ENCODE measurements around the gene UTS2. TPM values are rescaled to one million over a fixed set of nuclear protein-coding genes. Genes with fewer than 3 reads are reported as not detected.

The UTS2 gene
- total RNA-seq, 6 experiments from 2014 or later, result not detected

DNA sequence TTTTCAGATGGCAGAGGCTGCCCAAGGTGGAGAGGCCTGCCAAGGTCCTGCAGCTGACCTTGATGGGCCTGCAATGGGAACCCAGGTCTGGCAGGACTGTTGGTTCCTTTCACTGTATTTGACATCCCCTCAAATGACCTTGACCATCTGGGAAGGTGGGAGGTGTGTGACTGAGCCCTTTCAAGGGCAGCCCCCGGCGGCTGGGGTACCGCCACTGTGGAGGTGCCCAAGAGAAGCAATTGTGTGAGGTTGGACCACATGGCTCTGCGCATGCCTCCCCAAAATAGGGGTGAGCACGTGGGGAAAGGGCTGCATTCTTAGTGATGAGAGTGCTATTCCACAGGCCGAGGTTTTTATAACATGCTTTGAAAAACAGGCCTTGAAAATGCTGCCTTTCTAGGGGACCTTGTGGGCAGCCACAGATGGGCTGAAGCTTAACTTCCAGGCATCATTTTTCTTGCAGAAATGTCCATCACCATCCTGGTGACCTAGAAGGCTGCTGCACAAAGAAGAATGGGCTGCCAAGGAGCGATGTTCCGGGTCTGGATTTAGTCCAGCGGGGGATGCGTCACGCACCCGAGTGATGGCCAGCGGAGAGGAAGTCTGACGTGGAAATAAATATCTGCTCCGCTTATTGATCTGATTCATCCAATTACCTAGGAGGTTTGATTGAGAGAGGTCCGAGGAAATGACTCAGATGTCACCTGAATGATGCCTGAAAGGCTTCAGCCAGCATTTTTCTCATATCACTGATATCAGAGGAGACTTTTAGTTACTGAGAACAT, 16.5 kb upstream of the UTS2 start:
- no peaks in the 10 kb centered on the region for H3K36me3 Mint-ChIP-seq (ENCODE audit: low read depth)
- TF ChIP-seq, protein P1, sequence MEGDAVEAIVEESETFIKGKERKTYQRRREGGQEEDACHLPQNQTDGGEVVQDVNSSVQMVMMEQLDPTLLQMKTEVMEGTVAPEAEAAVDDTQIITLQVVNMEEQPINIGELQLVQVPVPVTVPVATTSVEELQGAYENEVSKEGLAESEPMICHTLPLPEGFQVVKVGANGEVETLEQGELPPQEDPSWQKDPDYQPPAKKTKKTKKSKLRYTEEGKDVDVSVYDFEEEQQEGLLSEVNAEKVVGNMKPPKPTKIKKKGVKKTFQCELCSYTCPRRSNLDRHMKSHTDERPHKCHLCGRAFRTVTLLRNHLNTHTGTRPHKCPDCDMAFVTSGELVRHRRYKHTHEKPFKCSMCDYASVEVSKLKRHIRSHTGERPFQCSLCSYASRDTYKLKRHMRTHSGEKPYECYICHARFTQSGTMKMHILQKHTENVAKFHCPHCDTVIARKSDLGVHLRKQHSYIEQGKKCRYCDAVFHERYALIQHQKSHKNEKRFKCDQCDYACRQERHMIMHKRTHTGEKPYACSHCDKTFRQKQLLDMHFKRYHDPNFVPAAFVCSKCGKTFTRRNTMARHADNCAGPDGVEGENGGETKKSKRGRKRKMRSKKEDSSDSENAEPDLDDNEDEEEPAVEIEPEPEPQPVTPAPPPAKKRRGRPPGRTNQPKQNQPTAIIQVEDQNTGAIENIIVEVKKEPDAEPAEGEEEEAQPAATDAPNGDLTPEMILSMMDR (IDR thresholded peaks at IDR 0.05), result no peak
- no peaks in the 10 kb centered on the region for H3K4me1 Mint-ChIP-seq (ENCODE audit: low read depth)
- H3K9me3 Mint-ChIP-seq, result no peaks in the 10 kb centered on the region
- H3K27ac Mint-ChIP-seq, result no peak overlapping the region
- peaks cover 18% of the 10 kb centered on the region for H3K27me3 Mint-ChIP-seq (ENCODE audit: insufficient read depth)
- DNase-seq, result no peak
- no peak overlapping the region for H3K4me3 Mint-ChIP-seq

DNA sequence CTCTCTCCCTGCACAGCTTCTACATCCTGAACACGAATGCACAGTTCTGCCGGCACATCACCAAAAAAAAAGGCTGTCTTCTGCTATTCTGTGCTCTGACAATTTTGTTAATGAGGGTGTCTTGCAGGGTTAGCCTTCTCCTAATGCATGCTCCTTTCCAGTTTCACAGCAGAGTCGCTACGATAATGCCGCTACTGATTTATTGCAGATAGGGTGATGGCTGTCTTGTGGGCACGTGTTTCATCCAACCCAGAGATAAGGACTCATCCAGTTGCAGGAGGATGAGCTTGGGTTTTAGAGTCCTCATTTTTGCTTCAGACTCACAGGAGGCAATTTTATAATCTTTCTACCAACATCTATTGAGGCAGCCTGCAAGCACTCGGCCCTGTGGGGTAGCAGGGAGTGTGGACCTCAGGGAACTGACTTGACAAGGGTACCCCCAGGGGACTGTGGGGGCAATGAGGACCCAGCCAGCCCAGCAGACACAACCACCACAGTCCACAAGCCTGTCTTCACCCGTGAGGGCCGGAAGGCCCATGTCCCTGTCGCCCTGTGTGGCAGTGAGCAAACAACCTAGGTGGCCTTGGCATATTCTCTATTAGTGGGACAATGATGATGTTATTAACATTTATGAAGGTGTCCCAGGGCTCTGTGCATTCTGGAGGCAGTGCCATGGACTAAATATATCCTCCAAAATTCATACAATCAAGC, 15.4 kb upstream of the UTS2 start:
- Mint-ChIP-seq H3K36me3 (ENCODE audit: low read depth) (no peaks in the 10 kb centered on the region), H3K4me3 (no peak overlapping the region), H3K4me1 (ENCODE audit: low read depth) (no peaks in the 10 kb centered on the region), H3K9me3 (no peaks in the 10 kb centered on the region), H3K27me3 (ENCODE audit: insufficient read depth) (peaks cover 20% of the 10 kb centered on the region), H3K27ac (no peak overlapping the region)
- TF ChIP-seq, protein P1 (IDR thresholded peaks at IDR 0.05), result no peak
- no peak for DNase-seq

DNA sequence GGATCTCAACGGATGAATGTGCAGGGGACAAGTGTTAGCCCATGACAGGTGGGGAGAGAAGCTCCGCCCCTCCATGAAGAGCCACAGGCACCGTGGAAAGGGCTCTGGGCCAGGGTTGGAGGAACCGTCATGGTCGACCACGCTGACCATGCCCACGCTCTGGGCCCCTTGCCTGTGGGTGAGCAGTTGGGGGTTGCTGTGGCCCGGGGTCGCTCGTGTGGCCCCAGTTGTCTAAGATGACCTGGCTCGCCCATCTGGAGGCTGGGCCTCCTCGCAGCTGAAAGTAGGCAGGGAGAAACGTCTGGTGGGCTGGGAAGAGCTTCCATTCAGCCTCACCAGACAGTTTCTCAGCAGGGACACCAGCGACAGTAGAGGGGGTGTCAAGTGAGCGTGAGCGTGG, 13.1 kb upstream of the UTS2 start:
- TF ChIP-seq, protein P1 (IDR thresholded peaks at IDR 0.05), result no peak
- no peaks in the 10 kb centered on the region for H3K36me3 Mint-ChIP-seq (ENCODE audit: low read depth)
- no peaks in the 10 kb centered on the region for H3K4me1 Mint-ChIP-seq (ENCODE audit: low read depth)
- H3K9me3 Mint-ChIP-seq, result no peaks in the 10 kb centered on the region
- H3K27ac Mint-ChIP-seq, result no peak overlapping the region
- no peak for DNase-seq
- peaks cover 19% of the 10 kb centered on the region for H3K27me3 Mint-ChIP-seq (ENCODE audit: insufficient read depth)
- no peak overlapping the region for H3K4me3 Mint-ChIP-seq

DNA sequence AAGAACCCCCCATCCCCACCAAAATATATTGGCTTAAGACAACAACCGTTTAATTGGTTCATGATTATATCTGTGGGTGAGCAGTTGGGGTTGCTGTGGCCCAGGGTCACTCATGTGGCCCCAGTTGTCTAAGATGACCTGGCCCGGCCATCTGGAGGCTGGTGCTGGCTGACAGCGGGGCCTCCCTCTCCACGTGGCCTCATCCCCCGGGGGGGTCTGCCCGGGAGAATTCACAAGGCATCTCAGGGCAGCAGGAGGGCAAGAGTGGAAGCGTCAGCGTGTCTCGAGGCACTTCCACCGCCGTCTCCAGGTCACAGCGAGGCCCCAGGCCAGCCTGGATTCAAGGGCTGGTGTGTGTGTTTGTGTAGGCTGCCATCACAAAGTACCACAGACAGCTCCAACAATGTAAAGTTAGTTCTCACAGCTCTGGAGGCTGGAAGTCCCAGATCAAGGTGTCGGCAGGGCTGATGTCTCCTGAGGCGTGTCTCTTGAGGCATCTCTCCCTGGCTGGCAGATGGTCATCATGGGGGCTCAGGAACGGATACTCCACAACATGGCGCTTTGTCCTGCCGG, 11.0 kb upstream of the UTS2 start:
- no peak overlapping the region for H3K4me3 Mint-ChIP-seq
- H3K36me3 Mint-ChIP-seq (ENCODE audit: low read depth), result no peaks in the 10 kb centered on the region
- H3K27ac Mint-ChIP-seq, result no peak overlapping the region
- H3K4me1 Mint-ChIP-seq (ENCODE audit: low read depth), result no peaks in the 10 kb centered on the region
- H3K27me3 Mint-ChIP-seq (ENCODE audit: insufficient read depth), result peaks cover 24% of the 10 kb centered on the region
- TF ChIP-seq, protein P1 (IDR thresholded peaks at IDR 0.05), result no peak
- no peak for DNase-seq
- H3K9me3 Mint-ChIP-seq, result no peaks in the 10 kb centered on the region

DNA sequence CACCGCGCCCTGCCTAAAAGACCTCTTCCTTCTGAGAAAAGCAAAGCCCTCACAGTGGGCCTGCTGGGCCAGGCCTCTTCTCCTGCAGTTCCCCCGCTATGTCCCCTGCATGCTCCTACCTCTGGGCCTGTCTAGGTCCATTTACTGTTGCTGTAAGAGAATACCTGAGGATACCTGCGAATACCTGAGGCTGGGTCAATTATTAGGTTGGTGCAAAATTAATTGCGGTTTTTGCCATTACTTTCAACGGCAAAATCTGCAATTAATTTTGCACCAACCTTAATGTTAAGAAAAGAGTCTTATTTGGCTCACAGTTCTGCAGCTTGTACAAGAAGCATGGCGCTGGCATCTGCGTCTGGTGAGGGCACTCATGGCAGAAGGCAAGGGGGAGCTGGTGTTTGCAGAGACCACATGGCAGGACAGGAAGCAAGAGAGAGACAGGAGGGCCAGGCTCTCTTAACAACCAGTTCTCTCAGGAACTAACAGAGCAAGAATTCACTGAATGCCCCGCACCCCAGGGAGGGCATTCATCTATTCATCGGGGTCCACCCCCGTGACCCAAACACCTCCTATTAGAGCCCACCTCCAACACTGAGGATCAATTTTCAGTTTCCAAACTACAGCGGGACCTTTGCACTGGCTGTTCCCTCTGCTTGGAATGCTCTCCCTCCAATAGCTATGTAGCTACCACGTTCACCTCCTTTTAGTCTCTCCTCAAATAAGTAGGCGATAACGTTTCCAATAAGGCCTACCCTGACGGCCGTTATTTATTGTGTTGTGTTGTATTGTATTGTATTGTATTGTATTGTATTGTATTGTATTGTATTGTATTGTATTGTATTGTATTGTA, 9.6 kb upstream of the UTS2 start:
- H3K27me3 Mint-ChIP-seq (ENCODE audit: insufficient read depth), result peaks cover 20% of the 10 kb centered on the region
- no peak overlapping the region for H3K4me3 Mint-ChIP-seq
- H3K9me3 Mint-ChIP-seq, result no peaks in the 10 kb centered on the region
- no peak for DNase-seq
- no peaks in the 10 kb centered on the region for H3K36me3 Mint-ChIP-seq (ENCODE audit: low read depth)
- H3K27ac Mint-ChIP-seq, result no peak overlapping the region
- no peaks in the 10 kb centered on the region for H3K4me1 Mint-ChIP-seq (ENCODE audit: low read depth)
- TF ChIP-seq, protein P1 (IDR thresholded peaks at IDR 0.05), result no peak

Data from HFFc6 (cell line).